ENCODE results near the gene CCDC73.

- TF ChIP-seq CTCF (IDR thresholded peaks at IDR 0.05): no peak
- no peak for TF ChIP-seq EZH2 (IDR thresholded peaks at IDR 0.05; ENCODE audit: borderline replicate concordance, insufficient read depth, low read depth, low read length, poor library complexity, severe bottlenecking)
Observed at GRCh38 chr11:32839308-32839707, 44.8 kb upstream of the CCDC73 start.

Measured in B cell (primary cell).